Activated gamma-delta T cell treated with anti-CD3 and anti-CD28 coated beads, Interleukin-2, amount 50 U/mL, for 16 hours (primary cell): ENCODE measurements around the gene ABLIM3.

Experiments
- DNase-seq: peaks from one replicate; pipeline ENCODE4 v3.0.0-alpha.2; 2020; ENCODE audit warnings: low read depth

The ABLIM3 gene

DNA sequence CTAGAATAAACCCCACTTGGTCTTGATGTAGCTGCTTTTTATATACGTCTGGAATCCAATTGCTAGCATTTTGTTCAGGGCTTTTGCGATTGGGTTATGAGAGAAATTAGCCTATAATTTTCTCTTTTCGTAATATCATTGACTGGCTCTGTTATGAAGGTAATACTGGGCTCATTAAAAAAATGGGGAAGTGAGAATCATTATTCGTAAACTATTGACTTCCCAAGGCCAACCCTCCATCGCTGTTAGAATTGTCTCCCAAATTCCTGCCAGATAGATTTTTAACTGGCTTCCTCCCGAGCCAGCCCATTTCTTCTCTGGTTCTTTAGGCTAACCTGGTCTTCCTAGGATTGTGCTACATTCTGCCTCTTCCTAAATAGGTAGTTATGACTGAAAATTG lies 168.1 kb downstream of the ABLIM3 start:
- no peak for DNase-seq
